Regular cardiac myocyte (primary cell): ENCODE measurements around the gene RSPO4. TPM values are rescaled to one million over a fixed set of nuclear protein-coding genes. Genes with fewer than 3 reads are reported as not detected.

Experiments used
- total RNA-seq: library from RNA; depleted of rRNA; stranded (reverse); fragments of >200 nt; gene quantifications from 2 replicates; pipeline ENCODE4 v1.2.3, GENCODE V29; 2014

RSPO4 gene
- not detected in 2 replicates for total RNA-seq

GRCh38 chr20:1001911-1002681, at the start of gene RSPO4:
Gene RSPO4 (minus strand): TSS chr20:1002311. CDS start chr20:1002164, 147 bp downstream.

GRCh38 chr20:916125-916799, 85.8 kb downstream of the RSPO4 start, which contains the start of gene ANGPT4:
Gene ANGPT4 (minus strand): TSS chr20:916334. CDS start chr20:916214, 120 bp downstream.

Other genes with a start within 250 kb of the RSPO4 start
- not detected in 2 replicates for gene SLC52A3, start 233.8 kb downstream of the RSPO4 start, total RNA-seq
- gene FAM110A, start 168.6 kb downstream of the RSPO4 start, total RNA-seq = 0.85 and 2.9 TPM in 2 replicates
- gene ANGPT4, start 86.0 kb downstream of the RSPO4 start, total RNA-seq = under 0.01 TPM in 1 of 2 replicates, not detected in the other
- 17.2 and 26.5 TPM in 2 replicates for gene PSMF1, start 116.3 kb upstream of the RSPO4 start, total RNA-seq
- under 0.01 TPM in 1 of 2 replicates, not detected in the other for gene TMEM74B, start 182.7 kb upstream of the RSPO4 start, total RNA-seq
- not detected in 2 replicates for gene C20orf202, start 201.1 kb upstream of the RSPO4 start, total RNA-seq
- 0.19 TPM in 1 of 2 replicates, not detected in the other for gene RAD21L1, start 223.7 kb upstream of the RSPO4 start, total RNA-seq